A673 (cell line): ENCODE measurements around the gene GNAS-AS1. TPM values are rescaled to one million over a fixed set of nuclear protein-coding genes. Genes with fewer than 3 reads are reported as not detected.

Source experiments
- BruUV-seq: library from RNA; stranded (reverse); fragments of 400-500 nt; replicated peaks from 2 replicates; lab custom pipeline; 2021; lab: Mats Ljungman, UMichigan
- CTCF ChIA-PET: fragments of 300-600 bp; sonication (Branson Sonifier 250); formaldehyde crosslinking; loops from one replicate; lab custom pipeline; 2022; ENCODE audit warnings: antibody characterized with exemption; lab: Charles Lee
- POLR2A ChIA-PET: fragments of 300-600 bp; sonication (Branson Sonifier 250); formaldehyde crosslinking; loops from one replicate; lab custom pipeline; 2022; ENCODE audit warnings: antibody characterized with exemption; ENCODE audit not compliant: low non-redundant PET; lab: Charles Lee
- DNase-seq: peaks from one replicate; pipeline ENCODE4 v3.0.0-alpha.2; 2015; ENCODE audit warnings: low spot score
- H3K27ac ChIP-seq: fragments of 200-600 bp; sonication (generic); 2 replicates; pipeline ENCODE4 v1.5.1; 2016; ENCODE audit warnings: mixed run types, low read depth, mild to moderate bottlenecking, mixed read lengths, antibody characterized with exemption, low read length; ENCODE audit not compliant: poor library complexity, severe bottlenecking
- H3K27me3 ChIP-seq: fragments of 200-600 bp; sonication (generic); replicated peaks from 2 replicates; pipeline ENCODE4 v1.6.1; 2017; ENCODE audit warnings: mixed run types, low read depth, mild to moderate bottlenecking, mixed read lengths, antibody characterized with exemption, low read length; ENCODE audit not compliant: insufficient read depth, poor library complexity
- H3K36me3 ChIP-seq: fragments of 200-600 bp; sonication (generic); 2 replicates; pipeline ENCODE4 v1.6.1; 2016; ENCODE audit warnings: mixed run types, mild to moderate bottlenecking, mixed read lengths, antibody characterized with exemption, low read length; ENCODE audit not compliant: insufficient read depth, poor library complexity, severe bottlenecking
- H3K4me1 ChIP-seq: fragments of 200-600 bp; sonication (generic); 2 replicates; pipeline ENCODE4 v1.6.1; 2017; ENCODE audit warnings: mixed run types, mild to moderate bottlenecking, mixed read lengths, antibody characterized with exemption, low read length; ENCODE audit not compliant: insufficient read depth, poor library complexity, severe bottlenecking
- H3K4me3 ChIP-seq: fragments of 200-600 bp; sonication (generic); 2 replicates; pipeline ENCODE4 v1.5.1; 2016; ENCODE audit warnings: low read depth, mixed run types, mild to moderate bottlenecking, mixed read lengths, low read length; ENCODE audit not compliant: poor library complexity, severe bottlenecking
- H3K9me3 ChIP-seq: fragments of 200-600 bp; sonication (generic); 2 replicates; pipeline ENCODE4 v1.6.1; 2016; ENCODE audit warnings: mixed run types, low read depth, mild to moderate bottlenecking, mixed read lengths, antibody characterized with exemption, low read length; ENCODE audit not compliant: poor library complexity, severe bottlenecking
- EZH2 ChIP-seq: fragments of 200-600 bp; sonication (generic); IDR thresholded peaks from 2 replicates; pipeline ENCODE4 v1.6.1; 2017; ENCODE audit warnings: borderline replicate concordance, low read depth, mild to moderate bottlenecking, mixed read lengths, antibody characterized with exemption, low read length; ENCODE audit not compliant: poor library complexity, severe bottlenecking
- intact Hi-C: fragments of 100-400 bp; cut with micrococcal nuclease; formaldehyde crosslinking; loops from one replicate; pipeline ENCODE4 v1.10.0; 2022; ENCODE audit not compliant: unreplicated experiment
- total RNA-seq: library from RNA; stranded (reverse); gene quantifications from 2 replicates; pipeline ENCODE4 v1.2.3, GENCODE V29; 2021
- TF ChIP-seq, protein P1 (sequence below): fragments of 300-800, 200-600 bp; sonication (generic); conservative IDR thresholded peaks from 2 replicates; pipeline ENCODE4 v1.5.1; 2017; ENCODE audit warnings: low read depth, mild to moderate bottlenecking, antibody characterized with exemption, low read length, moderate library complexity, mixed read lengths

GNAS-AS1 gene
- total RNA-seq, 1 experiment from 2014 or later: 6.7 TPM

GRCh38 chr20:58794510-58795180, 56.1 kb downstream of the GNAS-AS1 start:
- no peak overlapping the region for H3K27ac ChIP-seq
- intact Hi-C loops: no loop called here
- peaks cover 9% of the 10 kb centered on the region for H3K27me3 ChIP-seq
- H3K36me3 ChIP-seq: no peaks in the 10 kb centered on the region
- no peaks in the 10 kb centered on the region for H3K9me3 ChIP-seq
- CTCF ChIA-PET: no interaction called here
- no peaks in the 10 kb centered on the region for H3K4me1 ChIP-seq
- TF ChIP-seq, protein P1, sequence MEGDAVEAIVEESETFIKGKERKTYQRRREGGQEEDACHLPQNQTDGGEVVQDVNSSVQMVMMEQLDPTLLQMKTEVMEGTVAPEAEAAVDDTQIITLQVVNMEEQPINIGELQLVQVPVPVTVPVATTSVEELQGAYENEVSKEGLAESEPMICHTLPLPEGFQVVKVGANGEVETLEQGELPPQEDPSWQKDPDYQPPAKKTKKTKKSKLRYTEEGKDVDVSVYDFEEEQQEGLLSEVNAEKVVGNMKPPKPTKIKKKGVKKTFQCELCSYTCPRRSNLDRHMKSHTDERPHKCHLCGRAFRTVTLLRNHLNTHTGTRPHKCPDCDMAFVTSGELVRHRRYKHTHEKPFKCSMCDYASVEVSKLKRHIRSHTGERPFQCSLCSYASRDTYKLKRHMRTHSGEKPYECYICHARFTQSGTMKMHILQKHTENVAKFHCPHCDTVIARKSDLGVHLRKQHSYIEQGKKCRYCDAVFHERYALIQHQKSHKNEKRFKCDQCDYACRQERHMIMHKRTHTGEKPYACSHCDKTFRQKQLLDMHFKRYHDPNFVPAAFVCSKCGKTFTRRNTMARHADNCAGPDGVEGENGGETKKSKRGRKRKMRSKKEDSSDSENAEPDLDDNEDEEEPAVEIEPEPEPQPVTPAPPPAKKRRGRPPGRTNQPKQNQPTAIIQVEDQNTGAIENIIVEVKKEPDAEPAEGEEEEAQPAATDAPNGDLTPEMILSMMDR: no peak
- TF ChIP-seq EZH2: no peak
- H3K4me3 ChIP-seq: no peak overlapping the region
- POLR2A ChIA-PET: interaction anchor here (0.6 kb wide), 1 partner anchor 65 kb away, joined by 13 read pairs; no protein-coding TSS in a partner anchor
- no peak for DNase-seq
- no TSS peak for BruUV-seq

GRCh38 chr20:58793512-58794420, 56.9 kb downstream of the GNAS-AS1 start:
- BruUV-seq: no TSS peak
- no peaks in the 10 kb centered on the region for H3K36me3 ChIP-seq
- CTCF ChIA-PET: no interaction called here
- no peak overlapping the region for H3K4me3 ChIP-seq
- POLR2A ChIA-PET: interaction anchor here (0.6 kb wide), 1 partner anchor 65 kb away, joined by 13 read pairs; no protein-coding TSS in a partner anchor
- H3K27ac ChIP-seq: no peak overlapping the region
- no peaks in the 10 kb centered on the region for H3K9me3 ChIP-seq
- no peaks in the 10 kb centered on the region for H3K4me1 ChIP-seq
- intact Hi-C loops: no loop called here
- no peak for TF ChIP-seq EZH2
- TF ChIP-seq, protein P1: no peak
- peaks cover 14% of the 10 kb centered on the region for H3K27me3 ChIP-seq
- no peak for DNase-seq

DNA sequence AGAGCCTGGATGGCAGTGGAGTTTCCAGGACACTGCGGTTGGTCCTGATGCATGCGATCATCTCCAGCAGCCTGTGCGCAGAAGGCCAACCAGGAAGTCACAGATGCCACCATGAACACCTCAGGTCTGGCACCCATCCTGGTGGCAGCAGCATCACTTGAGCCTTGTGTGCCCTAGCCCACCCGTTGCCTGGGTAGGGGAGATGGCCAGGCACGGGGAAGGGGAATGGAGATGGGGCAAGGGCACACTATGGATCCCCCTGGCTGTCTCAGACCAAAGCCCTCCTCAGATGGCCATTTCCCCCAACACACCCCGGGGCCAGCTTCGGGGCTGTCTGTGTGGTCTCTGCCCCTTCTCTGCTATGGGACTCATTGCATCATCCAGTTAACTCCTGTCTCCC, 58.3 kb downstream of the GNAS-AS1 start:
- no peak for TF ChIP-seq EZH2
- TF ChIP-seq, protein P1: no peak

More for the DNA sequence above, 58.3 kb downstream of the GNAS-AS1 start:
- H3K27me3 ChIP-seq: peaks cover 14% of the 10 kb centered on the region
- H3K4me1 ChIP-seq: no peaks in the 10 kb centered on the region
- intact Hi-C loops: no loop called here
- POLR2A ChIA-PET: no interaction called here
- H3K4me3 ChIP-seq: no peak overlapping the region
- no peaks in the 10 kb centered on the region for H3K9me3 ChIP-seq
- H3K27ac ChIP-seq: no peak overlapping the region
- DNase-seq: no peak
- no peaks in the 10 kb centered on the region for H3K36me3 ChIP-seq
- BruUV-seq: no TSS peak
- CTCF ChIA-PET: no interaction called here
